Uterus (tissue), 4 donors: ENCODE data around the gene TAS2R38. TPM values are rescaled to one million over a fixed set of nuclear protein-coding genes. Genes with fewer than 3 reads are reported as not detected.

Experiments used
- DNase-seq, 2 donors: peaks; one replicate each; pipeline ENCODE4 v3.0.0-alpha.2; 2019 to 2020
- H3K27ac ChIP-seq, 2 donors: fragments of 200-600 bp; sonication (generic); 1 replicate in 1 of 2; 2 replicates in 1 of 2; pipeline ENCODE4 v1.5.1; 2016 to 2018
- H3K27me3 ChIP-seq, 2 donors: fragments of 200-600 bp; sonication (generic); one replicate each; pipeline ENCODE4 v1.5.1; 2018 to 2019; ENCODE audit warnings: control low read depth in 1 of 2
- H3K36me3 ChIP-seq, 2 donors: fragments of 200-600 bp; sonication (generic); one replicate each; pipeline ENCODE4 v1.5.1; 2019; ENCODE audit warnings: control low read depth in 1 of 2
- H3K4me1 ChIP-seq, 2 donors: fragments of 200-600 bp; sonication (generic); one replicate each; pipeline ENCODE4 v1.5.1; 2018 to 2019; ENCODE audit warnings: control low read depth in 1 of 2
- H3K4me3 ChIP-seq, 2 donors: fragments of 200-600 bp; sonication (generic); 1 replicate in 1 of 2; 2 replicates in 1 of 2; pipeline ENCODE4 v1.5.1; 2018 to 2019; ENCODE audit warnings: mild to moderate bottlenecking in 1 of 2
- H3K9me3 ChIP-seq, 2 donors: fragments of 200-600 bp; sonication (generic); one replicate each; pipeline ENCODE4 v1.5.1; 2019; ENCODE audit warnings: control low read depth in 1 of 2
- POLR2A ChIP-seq, 2 donors: fragments of 450-650 bp; IDR thresholded peaks; one replicate each; pipeline ENCODE4 v1.6.1; 2016; ENCODE audit warnings: antibody characterized with exemption in 2 of 2, mild to moderate bottlenecking in 1 of 2, moderate library complexity in 1 of 2
- intact Hi-C: fragments of 100-400 bp; cut with DNase I; formaldehyde crosslinking; loops from one replicate; pipeline ENCODE4 v1.15.1; 2023; ENCODE audit warnings: low total_unique reads
- total RNA-seq, 4 donors: library from RNA; depleted of rRNA in 3 of 4; stranded (reverse); fragments of >200 nt in 3 of 4; gene quantifications; one replicate each; pipeline versions ENCODE4 v1.1.0 to v1.2.4, GENCODE V29; 2014 to 2023
- TF ChIP-seq, protein P1 (sequence below), 4 experiments: fragments of 200-600 bp in 2 of 4; fragments of 450-650 bp in 2 of 4; sonication (generic) in 2 of 4; IDR thresholded peaks; one replicate each; pipeline ENCODE4 v1.5.1; 2016 to 2019; ENCODE audit warnings: antibody characterized with exemption in 4 of 4, mild to moderate bottlenecking in 2 of 4, moderate library complexity in 1 of 4
- donor health status: DM: yes; HTN: yes; CAD: no.

Gene TAS2R38
- total RNA-seq, 4 donors from 2014 or later = not detected

DNA sequence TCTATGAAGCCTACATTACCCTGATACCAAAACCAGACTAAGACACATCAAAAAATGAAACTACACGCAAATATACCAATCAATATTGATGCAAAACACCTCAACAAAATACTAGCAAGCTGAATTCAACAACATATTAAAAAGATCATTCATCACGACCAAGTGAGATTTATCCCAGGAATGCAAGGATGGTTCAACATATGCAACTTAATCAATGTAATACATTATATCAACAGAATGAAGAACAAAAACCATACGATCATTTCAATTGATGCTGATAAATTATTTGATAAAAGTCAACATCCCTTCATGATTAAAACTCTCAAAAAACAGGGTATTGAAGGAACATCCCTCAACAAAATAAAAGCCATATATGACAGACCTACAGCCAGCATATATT, 32.5 kb downstream of the TAS2R38 start:
- H3K27ac ChIP-seq = no peak overlapping the region
- intact Hi-C loops = no loop called here
- no peak overlapping the region for H3K4me3 ChIP-seq
- H3K36me3 ChIP-seq = no peaks in the 10 kb centered on the region
- DNase-seq = no peak
- H3K27me3 ChIP-seq = no peaks in the 10 kb centered on the region
- H3K4me1 ChIP-seq = no peaks in the 10 kb centered on the region
- TF ChIP-seq POLR2A (IDR thresholded peaks at IDR 0.05) = no peak
- TF ChIP-seq, protein P1, sequence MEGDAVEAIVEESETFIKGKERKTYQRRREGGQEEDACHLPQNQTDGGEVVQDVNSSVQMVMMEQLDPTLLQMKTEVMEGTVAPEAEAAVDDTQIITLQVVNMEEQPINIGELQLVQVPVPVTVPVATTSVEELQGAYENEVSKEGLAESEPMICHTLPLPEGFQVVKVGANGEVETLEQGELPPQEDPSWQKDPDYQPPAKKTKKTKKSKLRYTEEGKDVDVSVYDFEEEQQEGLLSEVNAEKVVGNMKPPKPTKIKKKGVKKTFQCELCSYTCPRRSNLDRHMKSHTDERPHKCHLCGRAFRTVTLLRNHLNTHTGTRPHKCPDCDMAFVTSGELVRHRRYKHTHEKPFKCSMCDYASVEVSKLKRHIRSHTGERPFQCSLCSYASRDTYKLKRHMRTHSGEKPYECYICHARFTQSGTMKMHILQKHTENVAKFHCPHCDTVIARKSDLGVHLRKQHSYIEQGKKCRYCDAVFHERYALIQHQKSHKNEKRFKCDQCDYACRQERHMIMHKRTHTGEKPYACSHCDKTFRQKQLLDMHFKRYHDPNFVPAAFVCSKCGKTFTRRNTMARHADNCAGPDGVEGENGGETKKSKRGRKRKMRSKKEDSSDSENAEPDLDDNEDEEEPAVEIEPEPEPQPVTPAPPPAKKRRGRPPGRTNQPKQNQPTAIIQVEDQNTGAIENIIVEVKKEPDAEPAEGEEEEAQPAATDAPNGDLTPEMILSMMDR (IDR thresholded peaks at IDR 0.05) = no peak
- no peaks in the 10 kb centered on the region for H3K9me3 ChIP-seq

DNA sequence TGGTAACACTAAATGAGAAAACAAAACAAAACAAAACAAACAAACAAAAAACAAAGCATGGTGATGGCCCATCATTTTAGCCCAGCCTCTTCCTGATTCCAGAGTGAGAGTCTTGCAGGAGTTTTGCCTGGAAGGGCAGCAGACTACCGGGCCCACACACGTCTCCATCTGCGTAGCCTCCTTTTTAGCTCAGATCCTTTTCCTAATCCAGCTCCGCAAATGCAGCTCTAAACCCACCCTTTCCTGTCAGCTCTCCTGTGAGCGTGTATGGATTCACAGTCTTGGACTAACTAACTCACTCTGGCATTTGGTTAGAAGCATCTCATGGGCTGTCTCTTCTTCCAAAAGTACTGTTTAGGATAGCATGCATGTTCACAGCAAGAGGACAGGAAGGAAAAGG, 43.4 kb downstream of the TAS2R38 start:
- DNase-seq = no peak
- no peaks in the 10 kb centered on the region for H3K36me3 ChIP-seq
- H3K4me3 ChIP-seq = no peak overlapping the region
- H3K4me1 ChIP-seq = no peaks in the 10 kb centered on the region
- intact Hi-C loops = no loop called here
- no peaks in the 10 kb centered on the region for H3K27me3 ChIP-seq
- H3K27ac ChIP-seq = no peak overlapping the region
- TF ChIP-seq, protein P1 (IDR thresholded peaks at IDR 0.05) = no peak
- no peak for TF ChIP-seq POLR2A (IDR thresholded peaks at IDR 0.05)
- H3K9me3 ChIP-seq = no peaks in the 10 kb centered on the region

DNA sequence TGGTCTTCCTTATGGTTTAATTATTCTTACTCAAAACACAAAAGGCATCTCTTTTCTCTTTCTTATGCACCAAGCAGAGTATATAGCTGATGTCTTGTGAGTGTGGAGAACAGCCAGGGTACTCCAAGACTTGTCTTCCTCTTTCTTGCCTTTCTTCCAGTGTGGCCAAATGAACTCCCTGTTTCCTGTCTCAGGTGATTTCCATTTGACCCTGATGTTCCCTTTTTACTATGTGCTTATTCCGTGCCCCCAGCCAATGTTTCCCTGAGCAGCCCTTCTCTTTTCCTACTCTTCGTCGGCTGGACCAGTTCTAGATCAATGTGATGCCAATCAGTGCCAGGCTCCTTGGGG, 44.8 kb downstream of the TAS2R38 start:
- intact Hi-C loops = no loop called here
- Histone ChIP-seq H3K4me1 (no peaks in the 10 kb centered on the region), H3K27ac (no peak overlapping the region), H3K4me3 (no peak overlapping the region), H3K9me3 (no peaks in the 10 kb centered on the region), H3K36me3 (no peaks in the 10 kb centered on the region), H3K27me3 (no peaks in the 10 kb centered on the region)
- TF ChIP-seq POLR2A (IDR thresholded peaks at IDR 0.05) = no peak
- TF ChIP-seq, protein P1 (IDR thresholded peaks at IDR 0.05) = no peak
- no peak for DNase-seq

DNA sequence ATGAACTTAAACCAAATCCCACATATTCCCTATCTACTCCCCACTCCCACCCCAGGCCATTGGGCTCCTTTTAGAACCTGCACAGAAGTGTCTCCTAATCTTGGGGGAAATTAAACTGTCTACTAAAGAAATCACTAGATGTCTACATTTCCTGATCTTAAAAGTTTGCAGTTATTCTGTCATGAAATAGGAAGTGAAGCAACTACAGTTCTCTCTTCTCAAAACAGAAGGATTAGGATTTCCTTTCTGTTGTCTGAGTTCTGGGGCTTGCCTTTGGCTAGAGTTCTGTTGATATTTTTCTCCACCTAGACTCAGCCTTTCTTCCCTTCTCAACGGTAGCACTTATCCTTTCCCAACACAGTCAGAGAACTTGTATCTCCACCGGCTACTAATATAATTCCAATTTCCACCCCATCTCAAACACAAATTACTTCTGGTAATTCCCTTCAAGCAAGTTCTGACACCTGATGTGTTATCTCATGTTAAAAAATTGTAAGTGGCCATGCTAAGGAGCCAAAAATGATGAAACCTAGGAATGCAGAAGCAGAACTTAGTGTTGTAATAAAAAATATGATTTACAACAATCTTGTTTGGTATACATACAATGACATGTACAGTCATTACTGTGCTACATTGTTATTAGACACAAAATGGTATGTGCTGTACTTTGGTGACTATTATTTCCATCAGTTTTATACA, 45.3 kb downstream of the TAS2R38 start:
- intact Hi-C loops = no loop called here
- Histone ChIP-seq H3K9me3 (no peaks in the 10 kb centered on the region), H3K4me1 (no peaks in the 10 kb centered on the region), H3K27ac (no peak overlapping the region), H3K4me3 (no peak overlapping the region), H3K36me3 (no peaks in the 10 kb centered on the region), H3K27me3 (no peaks in the 10 kb centered on the region)
- no peak for DNase-seq
- TF ChIP-seq POLR2A (IDR thresholded peaks at IDR 0.05) = no peak
- TF ChIP-seq, protein P1 (IDR thresholded peaks at IDR 0.05) = no peak

Other genes starting within 250 kb of the TAS2R38 start
- 100 to 1,000 TPM in 1 of 4 donors, 10 to 100 TPM in 3; 56.9 to 110 (median 71.8) TPM for gene SSBP1, start 235.4 kb downstream of the TAS2R38 start, total RNA-seq
- gene TAS2R3, start 209.7 kb downstream of the TAS2R38 start, total RNA-seq = 10 to 100 TPM in 2 of 4 donors, 1 to 10 TPM in 1, not detected in 1; 8.3 to 26.6 (median 10.0) TPM
- gene TAS2R4, start 197.1 kb downstream of the TAS2R38 start, total RNA-seq = 1 to 10 TPM in 2 of 4 donors, under 1 TPM in 2; 0.26 to 6.5 (median 3.3) TPM
- gene TAS2R5, start 183.6 kb downstream of the TAS2R38 start, total RNA-seq = 10 to 100 TPM in 1 of 4 donors, 1 to 10 TPM in 3; 1.8 to 12.0 (median 5.6) TPM
- gene PRSS37, start 132.3 kb downstream of the TAS2R38 start, total RNA-seq = not detected
- under 1 TPM in 2 of 4 donors, not detected in 2; 0.21 to 0.49 TPM for gene OR9A4, start 57.4 kb downstream of the TAS2R38 start, total RNA-seq
- 1 to 10 TPM in 1 of 4 donors, under 1 TPM in 1, not detected in 2; 0.28 to 3.8 TPM for gene CLEC5A, start 26.8 kb downstream of the TAS2R38 start, total RNA-seq
- gene MGAM, start 22.1 kb upstream of the TAS2R38 start, total RNA-seq = 1 to 10 TPM in 2 of 4 donors, under 1 TPM in 2; 0.41 to 3.0 (median 1.9) TPM
- gene MGAM2, start 137.9 kb upstream of the TAS2R38 start, total RNA-seq = under 1 TPM in 3 of 4 donors, not detected in 1; under 0.01 to 0.12 (median 0.07) TPM